Large intestine (tissue), 3 donors: ENCODE data around the gene MAN1A1. TPM values are rescaled to one million over a fixed set of nuclear protein-coding genes. Genes with fewer than 3 reads are reported as not detected.

ENCODE experiments used
- DNase-seq, 2 donors: peaks; one replicate each; pipeline versions ENCODE4 v3.0.0 to v3.0.0-alpha.2; 2013
- H3K27ac ChIP-seq: one replicate; pipeline ENCODE4 v1.5.1; 2013; ENCODE audit warnings: low read length
- H3K27me3 ChIP-seq: 2 replicates; pipeline ENCODE4 v1.6.1; 2013; ENCODE audit warnings: low read length; ENCODE audit not compliant: control insufficient read depth, insufficient read depth
- H3K36me3 ChIP-seq: 2 replicates; pipeline ENCODE4 v1.6.1; 2013; ENCODE audit warnings: low read length; ENCODE audit not compliant: control insufficient read depth, insufficient read depth
- H3K4me1 ChIP-seq: one replicate; pipeline ENCODE4 v1.6.1; 2013; ENCODE audit warnings: low read length; ENCODE audit not compliant: control insufficient read depth, insufficient read depth
- H3K4me3 ChIP-seq: one replicate; pipeline ENCODE4 v1.5.1; 2013; ENCODE audit warnings: low read length
- H3K9me3 ChIP-seq: one replicate; pipeline ENCODE4 v1.6.1; 2013; ENCODE audit warnings: mild to moderate bottlenecking, low read depth, low read length, moderate library complexity; ENCODE audit not compliant: control insufficient read depth
- WGBS: methylation state at CpG from one replicate; pipeline ENCODE4 v1.1.5; 2013; ENCODE audit warnings: low lambda C conversion rate; ENCODE audit not compliant: insufficient coverage; 5-methylcytosine and 5-hydroxymethylcytosine counted together
- polyA plus RNA-seq: library from polyadenylated mRNA; unstranded; fragments of 120-200 nt; gene quantifications from one replicate; pipeline ENCODE4 v1.2.1, GENCODE V29; 2013

The MAN1A1 gene
- polyA plus RNA-seq, 1 donor: 123 TPM

GRCh38 chr6:119240257-119241110, 109.1 kb downstream of the MAN1A1 start:
- peaks cover 4% of the 10 kb centered on the region for H3K9me3 ChIP-seq
- H3K4me1 ChIP-seq: peaks cover 8% of the 10 kb centered on the region
- no peak overlapping the region for H3K4me3 ChIP-seq
- WGBS: 100% methylated on average over 3 of the region's 5 CpGs
- H3K36me3 ChIP-seq: peaks cover 3% of the 10 kb centered on the region
- H3K27me3 ChIP-seq: no peaks in the 10 kb centered on the region
- DNase-seq: peak in 1 of 2 donors; percentile 14
- H3K27ac ChIP-seq: no peak overlapping the region

- H3K27ac ChIP-seq: no peak overlapping the region
- no peaks in the 10 kb centered on the region for H3K27me3 ChIP-seq
- DNase-seq: no peak
- 91% methylated on average over 3 of the region's 7 CpGs for WGBS
- H3K4me1 ChIP-seq: peaks cover 8% of the 10 kb centered on the region
- no peak overlapping the region for H3K4me3 ChIP-seq
- peaks cover 3% of the 10 kb centered on the region for H3K36me3 ChIP-seq
- H3K9me3 ChIP-seq: peaks cover 4% of the 10 kb centered on the region
These were observed 112.3 kb downstream of the MAN1A1 start for GRCh38 chr6:119237177-119237715.

GRCh38 chr6:119234941-119235340, 114.6 kb downstream of the MAN1A1 start:
- 100% methylated on average over 2 of the region's 4 CpGs for WGBS
- DNase-seq: no peak

GRCh38 chr6:119234457-119234856, 115.1 kb downstream of the MAN1A1 start:
- no peak overlapping the region for H3K27ac ChIP-seq
- H3K4me1 ChIP-seq: no peaks in the 10 kb centered on the region
- DNase-seq: no peak
- H3K4me3 ChIP-seq: no peak overlapping the region
- H3K9me3 ChIP-seq: peaks cover 4% of the 10 kb centered on the region
- WGBS: no CpG with 5 or more reads among the region's 5 CpGs
- no peaks in the 10 kb centered on the region for H3K27me3 ChIP-seq
- peaks cover 7% of the 10 kb centered on the region for H3K36me3 ChIP-seq

More at GRCh38 chr6:119234941-119235340, 114.6 kb downstream of the MAN1A1 start:
- H3K27ac ChIP-seq: no peak overlapping the region
- no peaks in the 10 kb centered on the region for H3K27me3 ChIP-seq
- H3K36me3 ChIP-seq: peaks cover 7% of the 10 kb centered on the region
- H3K4me3 ChIP-seq: no peak overlapping the region
- peaks cover 4% of the 10 kb centered on the region for H3K9me3 ChIP-seq
- no peaks in the 10 kb centered on the region for H3K4me1 ChIP-seq

GRCh38 chr6:119233312-119233984, 116.1 kb downstream of the MAN1A1 start:
- no peaks in the 10 kb centered on the region for H3K27me3 ChIP-seq
- H3K4me1 ChIP-seq: no peaks in the 10 kb centered on the region
- peak overlapping the region; percentile 26 for H3K27ac ChIP-seq
- H3K36me3 ChIP-seq: peaks cover 7% of the 10 kb centered on the region
- DNase-seq: peak; percentile 31 to 71
- peaks cover 4% of the 10 kb centered on the region for H3K9me3 ChIP-seq
- WGBS: 50% methylated on average over 2 of the region's 2 CpGs
- H3K4me3 ChIP-seq: no peak overlapping the region

GRCh38 chr6:119231394-119231793, 118.2 kb downstream of the MAN1A1 start:
- WGBS: no CpG with 5 or more reads among the region's 4 CpGs
- H3K4me1 ChIP-seq: no peaks in the 10 kb centered on the region
- no peak for DNase-seq
- H3K4me3 ChIP-seq: no peak overlapping the region
- H3K9me3 ChIP-seq: peaks cover 4% of the 10 kb centered on the region
- H3K36me3 ChIP-seq: peaks cover 7% of the 10 kb centered on the region
- no peaks in the 10 kb centered on the region for H3K27me3 ChIP-seq
- H3K27ac ChIP-seq: no peak overlapping the region

GRCh38 chr6:119230160-119230559, 119.4 kb downstream of the MAN1A1 start:
- Histone ChIP-seq H3K4me1 (no peaks in the 10 kb centered on the region), H3K4me3 (no peak overlapping the region), H3K27ac (no peak overlapping the region), H3K36me3 (peaks cover 4% of the 10 kb centered on the region), H3K27me3 (no peaks in the 10 kb centered on the region), H3K9me3 (no peaks in the 10 kb centered on the region)
- DNase-seq: no peak
- WGBS: 90% methylated on average over 2 of the region's 4 CpGs

GRCh38 chr6:119227377-119227776, 122.2 kb downstream of the MAN1A1 start:
- Histone ChIP-seq H3K9me3 (no peaks in the 10 kb centered on the region), H3K36me3 (peaks cover 4% of the 10 kb centered on the region), H3K27me3 (no peaks in the 10 kb centered on the region), H3K4me1 (no peaks in the 10 kb centered on the region), H3K27ac (no peak overlapping the region), H3K4me3 (no peak overlapping the region)
- WGBS: 100% methylated on average over 2 of the region's 2 CpGs
- no peak for DNase-seq

- no peaks in the 10 kb centered on the region for H3K4me1 ChIP-seq
- H3K36me3 ChIP-seq: peaks cover 2% of the 10 kb centered on the region
- no peak overlapping the region for H3K27ac ChIP-seq
- no peak for DNase-seq
- no CpG with 5 or more reads among the region's 4 CpGs for WGBS
- H3K9me3 ChIP-seq: no peaks in the 10 kb centered on the region
- no peak overlapping the region for H3K4me3 ChIP-seq
- no peaks in the 10 kb centered on the region for H3K27me3 ChIP-seq
These were observed 123.5 kb downstream of the MAN1A1 start for GRCh38 chr6:119226089-119226488.

GRCh38 chr6:119224095-119224701, 125.4 kb downstream of the MAN1A1 start:
- no peak overlapping the region for H3K4me3 ChIP-seq
- no peaks in the 10 kb centered on the region for H3K27me3 ChIP-seq
- no peak for DNase-seq
- H3K36me3 ChIP-seq: no peaks in the 10 kb centered on the region
- no peak overlapping the region for H3K27ac ChIP-seq
- WGBS: 95% methylated on average over 2 of the region's 4 CpGs
- no peaks in the 10 kb centered on the region for H3K4me1 ChIP-seq
- no peaks in the 10 kb centered on the region for H3K9me3 ChIP-seq
